HEK293 (cell line): ENCODE results near the gene ILKAP.

Source experiments
- FEZF1 ChIP-seq: fragments of 450-650 bp; formaldehyde crosslinking; IDR thresholded peaks from 2 replicates; pipeline ENCODE4 v1.5.1; 2016; ENCODE audit warnings: missing biosample characterization, missing genetic modification characterization
- KLF8 ChIP-seq: fragments of 450-650 bp; formaldehyde crosslinking; IDR thresholded peaks from 2 replicates; pipeline ENCODE4 v1.5.1; 2016; ENCODE audit warnings: missing biosample characterization, missing genetic modification characterization
- RBAK ChIP-seq: fragments of 450-650 bp; formaldehyde crosslinking; IDR thresholded peaks from 2 replicates; pipeline ENCODE4 v1.5.1; 2016; ENCODE audit warnings: missing biosample characterization, missing genetic modification characterization
- YY1 ChIP-seq: fragments of 450-650 bp; formaldehyde crosslinking; IDR thresholded peaks from 2 replicates; pipeline ENCODE4 v1.5.1; 2018; ENCODE audit warnings: missing biosample characterization, missing genetic modification characterization
- ZNF791 ChIP-seq: fragments of 450-650 bp; formaldehyde crosslinking; IDR thresholded peaks from 2 replicates; pipeline ENCODE4 v1.5.1; 2016; ENCODE audit warnings: missing biosample characterization, missing genetic modification characterization

GRCh38 chr2:238162251-238162845 is 41.1 kb downstream of the ILKAP start:
- no peak for TF ChIP-seq KLF8 (tag by site-specific recombination)
- no peak for TF ChIP-seq FEZF1 (tag by site-specific recombination)
- no peak for TF ChIP-seq RBAK
- no peak for TF ChIP-seq YY1
- no peak for TF ChIP-seq ZNF791 (tag by site-specific recombination)
